Coronary artery (tissue), 2 donors: ENCODE data around the gene MED9.
A peak's percentile ranks its signal among the peaks of the same experiment; 100 is the strongest.

Experiments used
- DNase-seq: peaks from one replicate; pipeline ENCODE4 v3.0.0-alpha.2; 2017; ENCODE audit warnings: low spot score
- H3K27ac ChIP-seq, 2 donors: fragments of 200-600 bp; sonication (generic); one replicate each; pipeline ENCODE4 v1.5.1; 2016 to 2019
- H3K4me3 ChIP-seq: fragments of 200-600 bp; sonication (generic); 2 replicates; pipeline ENCODE4 v1.5.1; 2016; ENCODE audit warnings: mild to moderate bottlenecking, moderate library complexity
- CTCF ChIP-seq: fragments of 200-600 bp; sonication (generic); IDR thresholded peaks from one replicate; pipeline ENCODE4 v1.5.1; 2019; ENCODE audit warnings: antibody characterized with exemption

Gene MED9

GRCh38 chr17:17494870-17495535 lies 18.2 kb downstream of the MED9 start:
- DNase-seq: no peak
- no peak for TF ChIP-seq CTCF
- Histone ChIP-seq H3K27ac (peak overlapping the region; percentile 28 to 82), H3K4me3 (peak overlapping the region; percentile 76)

GRCh38 chr17:17495536-17496188 lies 18.9 kb downstream of the MED9 start:
- no peak for DNase-seq
- Histone ChIP-seq H3K4me3 (peak overlapping the region; percentile 76), H3K27ac (peak overlapping the region; percentile 59 to 82)
- TF ChIP-seq CTCF: no peak

GRCh38 chr17:17496189-17497064 lies 19.6 kb downstream of the MED9 start, which contains the start of gene RASD1:
TSS of gene RASD1 (minus strand) at chr17:17496395. CDS start at chr17:17496181, 214 bp downstream.
- peak; percentile 93 for DNase-seq
- peak within 1 kb of the TSS; percentile 76 for H3K4me3 ChIP-seq
- peak; percentile 95 for TF ChIP-seq CTCF
- H3K27ac ChIP-seq: peak within 1 kb of the TSS; percentile 61 to 82

GRCh38 chr17:17497065-17497844 lies 20.5 kb downstream of the MED9 start:
- H3K4me3 ChIP-seq: peak overlapping the region; percentile 76
- DNase-seq: no peak
- peak; percentile 9 for TF ChIP-seq CTCF
- peak overlapping the region in 1 of 2 donors; percentile 82 for H3K27ac ChIP-seq

GRCh38 chr17:17497845-17498520 lies 21.2 kb downstream of the MED9 start:
- no peak overlapping the region for H3K27ac ChIP-seq
- TF ChIP-seq CTCF: no peak
- no peak overlapping the region for H3K4me3 ChIP-seq
- DNase-seq: no peak
